Nephron (organoid): ENCODE data around the gene MCCD1.
A peak's percentile ranks its signal among the peaks of the same experiment; 100 is the strongest.

Source experiments
- H3K27ac Mint-ChIP-seq, 3 experiments: 2 replicates each; pipeline ENCODE4 v1.8.0; 2020; ENCODE audit warnings: mixed read lengths in 3 of 3, mild to moderate bottlenecking in 2 of 3, moderate library complexity in 1 of 3
- H3K27me3 Mint-ChIP-seq: 2 replicates; pipeline ENCODE4 v1.8.0; 2021; ENCODE audit warnings: low read depth, mild to moderate bottlenecking, moderate library complexity, mixed read lengths
- H3K36me3 Mint-ChIP-seq: 2 replicates; pipeline ENCODE4 v1.8.0; 2020; ENCODE audit warnings: low read depth, mixed read lengths
- H3K4me1 Mint-ChIP-seq: 2 replicates; pipeline ENCODE4 v1.8.0; 2020; ENCODE audit warnings: mixed read lengths
- H3K4me3 Mint-ChIP-seq, 3 experiments: 2 replicates each; pipeline ENCODE4 v1.8.0; 2020; ENCODE audit warnings: mild to moderate bottlenecking in 3 of 3, mixed read lengths in 3 of 3, moderate library complexity in 2 of 3
- H3K9me3 Mint-ChIP-seq: 2 replicates; pipeline ENCODE4 v1.8.0; 2020; ENCODE audit warnings: mixed read lengths
- CTCF ChIP-seq, 3 experiments: fragments of 200-600 bp; sonication (generic); IDR thresholded peaks; one replicate each; pipeline ENCODE4 v1.5.0; 2021; ENCODE audit warnings: antibody characterized with exemption in 3 of 3; ENCODE audit not compliant: unreplicated experiment in 3 of 3

MCCD1 gene

GRCh38 chr6:31574106-31575061 is 45.6 kb downstream of the MCCD1 start:
- Mint-ChIP-seq H3K36me3 (no peaks in the 10 kb centered on the region), H3K4me3 (no peak overlapping the region)

GRCh38 chr6:31575335-31575901 is 46.7 kb downstream of the MCCD1 start, which contains the start of gene TNF:
Gene TNF, plus strand, starts transcription at chr6:31575565. Its CDS starts 177 bp downstream, at chr6:31575742.
- H3K27me3 Mint-ChIP-seq: peaks cover 21% of the 10 kb centered on the region
- peaks cover 2% of the 10 kb centered on the region for H3K4me1 Mint-ChIP-seq
- peak within 1 kb of the TSS in 1 of 3 experiments; percentile 2 for H3K4me3 Mint-ChIP-seq
- H3K36me3 Mint-ChIP-seq: no peaks in the 10 kb centered on the region
- H3K9me3 Mint-ChIP-seq: no peaks in the 10 kb centered on the region
- no peak within 1 kb of the TSS for H3K27ac Mint-ChIP-seq
- TF ChIP-seq CTCF (IDR thresholded peaks at IDR 0.05; ENCODE audit: unreplicated experiment in 3 of 3): no peak

More at GRCh38 chr6:31574106-31575061, 45.6 kb downstream of the MCCD1 start:
- H3K27ac Mint-ChIP-seq: no peak overlapping the region
- no peak for TF ChIP-seq CTCF (IDR thresholded peaks at IDR 0.05; ENCODE audit: unreplicated experiment in 3 of 3)
- no peaks in the 10 kb centered on the region for H3K4me1 Mint-ChIP-seq
- H3K27me3 Mint-ChIP-seq: peaks cover 18% of the 10 kb centered on the region
- no peaks in the 10 kb centered on the region for H3K9me3 Mint-ChIP-seq

GRCh38 chr6:31575952-31576685 is 47.4 kb downstream of the MCCD1 start:
- no peak for TF ChIP-seq CTCF (IDR thresholded peaks at IDR 0.05; ENCODE audit: unreplicated experiment in 3 of 3)
- Mint-ChIP-seq H3K9me3 (no peaks in the 10 kb centered on the region), H3K27me3 (peaks cover 21% of the 10 kb centered on the region), H3K36me3 (no peaks in the 10 kb centered on the region), H3K4me3 (peak overlapping the region in 1 of 3 experiments; percentile 2), H3K4me1 (peaks cover 8% of the 10 kb centered on the region), H3K27ac (no peak overlapping the region)

- peaks cover 17% of the 10 kb centered on the region for H3K27me3 Mint-ChIP-seq
- peak overlapping the region in 1 of 3 experiments; percentile 3 for H3K4me3 Mint-ChIP-seq
- no peaks in the 10 kb centered on the region for H3K36me3 Mint-ChIP-seq
- H3K27ac Mint-ChIP-seq: no peak overlapping the region
- TF ChIP-seq CTCF (IDR thresholded peaks at IDR 0.05; ENCODE audit: unreplicated experiment in 3 of 3): no peak
- no peaks in the 10 kb centered on the region for H3K9me3 Mint-ChIP-seq
- peaks cover 15% of the 10 kb centered on the region for H3K4me1 Mint-ChIP-seq
These were observed 48.3 kb downstream of the MCCD1 start for GRCh38 chr6:31576897-31577578.

GRCh38 chr6:31577579-31577966 is 48.8 kb downstream of the MCCD1 start:
- Mint-ChIP-seq H3K4me3 (no peak overlapping the region), H3K9me3 (no peaks in the 10 kb centered on the region), H3K4me1 (peaks cover 16% of the 10 kb centered on the region), H3K36me3 (no peaks in the 10 kb centered on the region), H3K27me3 (peaks cover 14% of the 10 kb centered on the region), H3K27ac (no peak overlapping the region)
- no peak for TF ChIP-seq CTCF (IDR thresholded peaks at IDR 0.05; ENCODE audit: unreplicated experiment in 3 of 3)
